KMS-11 (cell line): ENCODE results near the gene RHBDF1.
"Not testable (repeated sequence)": the region's sequence is repeated elsewhere in the genome, so short reads cannot be mapped to it uniquely, and the experiment has no call there.

Source experiments
- H2AFZ ChIP-seq: fragments of 200-600 bp; sonication (generic); 2 replicates; pipeline ENCODE4 v1.6.1; 2016; ENCODE audit warnings: antibody characterized with exemption, mixed run types, low read depth
- H3K27ac ChIP-seq: fragments of 200-600 bp; sonication (generic); 2 replicates; pipeline ENCODE4 v1.6.1; 2016; ENCODE audit warnings: mild to moderate bottlenecking, mixed run types
- H3K27me3 ChIP-seq: fragments of 200-600 bp; sonication (generic); 2 replicates; pipeline ENCODE4 v1.6.1; 2017; ENCODE audit warnings: mild to moderate bottlenecking, low read depth, mixed run types, moderate library complexity; ENCODE audit not compliant: insufficient read depth
- H3K36me3 ChIP-seq: fragments of 200-600 bp; sonication (generic); 2 replicates; pipeline ENCODE4 v1.6.1; 2017; ENCODE audit warnings: mild to moderate bottlenecking, mixed run types; ENCODE audit not compliant: insufficient read depth
- H3K4me1 ChIP-seq: fragments of 200-600 bp; sonication (generic); 2 replicates; pipeline ENCODE4 v1.6.1; 2016; ENCODE audit warnings: mild to moderate bottlenecking, low read depth, mixed run types; ENCODE audit not compliant: poor library complexity, severe bottlenecking
- H3K4me2 ChIP-seq: fragments of 200-600 bp; sonication (generic); 2 replicates; pipeline ENCODE4 v1.7.0; 2016; ENCODE audit warnings: mild to moderate bottlenecking, mixed run types
- H3K4me3 ChIP-seq: fragments of 200-600 bp; sonication (generic); IDR thresholded peaks from 2 replicates; pipeline ENCODE4 v1.6.1; 2017; ENCODE audit warnings: low read depth, low read length, mixed read lengths; ENCODE audit not compliant: insufficient read depth
- H3K79me2 ChIP-seq: fragments of 200-600 bp; sonication (generic); 2 replicates; pipeline ENCODE4 v1.6.1; 2016; ENCODE audit warnings: low read depth, mixed run types; ENCODE audit not compliant: insufficient read depth
- H3K9ac ChIP-seq: fragments of 200-600 bp; sonication (generic); 2 replicates; pipeline ENCODE4 v1.6.1; 2016; ENCODE audit warnings: mild to moderate bottlenecking, mixed run types
- H4K20me1 ChIP-seq: fragments of 200-600 bp; sonication (generic); 2 replicates; pipeline ENCODE4 v1.6.1; 2016; ENCODE audit warnings: mild to moderate bottlenecking, mixed run types; ENCODE audit not compliant: insufficient read depth
- CTCF ChIP-seq: fragments of 200-600 bp; sonication (generic); conservative IDR thresholded peaks from 2 replicates; pipeline ENCODE4 v1.6.1; 2017; ENCODE audit warnings: low read depth, mild to moderate bottlenecking, antibody characterized with exemption, low read length, moderate library complexity, mixed read lengths

Gene RHBDF1

GRCh38 chr16:47234-47633, 25.2 kb downstream of the RHBDF1 start:
- Histone ChIP-seq H2AFZ (no peak overlapping the region), H3K27ac (no peak overlapping the region), H4K20me1 (no peaks in the 10 kb centered on the region), H3K4me1 (peaks cover 13% of the 10 kb centered on the region), H3K4me2 (no peak overlapping the region), H3K79me2 (peaks cover 24% of the 10 kb centered on the region), H3K9ac (no peak overlapping the region), H3K36me3 (peaks cover 10% of the 10 kb centered on the region; the same call in 1 of the 2 replicates), H3K4me3 (no peak overlapping the region), H3K27me3 (no peaks in the 10 kb centered on the region)
- TF ChIP-seq CTCF = no peak

DNA sequence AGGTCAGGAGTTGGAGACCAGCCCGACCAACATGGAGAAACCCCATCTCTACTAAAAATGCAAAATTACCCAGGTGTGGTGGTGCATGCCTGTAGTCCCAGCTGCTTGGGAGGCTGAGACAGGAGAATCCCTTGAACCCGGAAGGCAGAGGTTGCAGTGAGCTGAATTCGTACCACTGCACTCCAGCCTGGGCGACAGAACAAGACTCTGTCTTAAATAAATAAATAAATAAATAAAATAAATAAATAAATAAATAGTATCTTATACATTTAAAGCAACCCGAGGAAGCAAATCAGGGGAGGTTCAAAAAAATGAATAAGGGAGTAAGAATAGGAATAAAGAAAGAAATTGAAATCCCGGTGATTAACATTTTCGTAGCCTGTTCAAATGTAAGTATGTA, 25.9 kb downstream of the RHBDF1 start:
- not testable (repeated sequence) for H2AFZ ChIP-seq, H3K27me3 ChIP-seq, H3K9ac ChIP-seq, H3K4me3 ChIP-seq, H4K20me1 ChIP-seq, H3K27ac ChIP-seq, H3K4me2 ChIP-seq, H3K4me1 ChIP-seq
- Histone ChIP-seq H3K79me2 (peaks cover 16% of the 10 kb centered on the region), H3K36me3 (peaks cover 10% of the 10 kb centered on the region; the same call in 1 of the 2 replicates)

- no peak overlapping the region for H3K4me3 ChIP-seq
- no peaks in the 10 kb centered on the region for H3K27me3 ChIP-seq
- H3K4me1 ChIP-seq = peaks cover 5% of the 10 kb centered on the region
- no peak overlapping the region for H3K9ac ChIP-seq
- no peak overlapping the region for H2AFZ ChIP-seq
- no peak overlapping the region for H3K4me2 ChIP-seq
- peaks cover 6% of the 10 kb centered on the region; the same call in 1 of the 2 replicates for H3K79me2 ChIP-seq
- H3K27ac ChIP-seq = no peak overlapping the region
- H4K20me1 ChIP-seq = no peaks in the 10 kb centered on the region
- 0 out of 2 replicates have a peak, but pooled peaks cover 5% of the 10 kb centered on the region for H3K36me3 ChIP-seq
- no peak for TF ChIP-seq CTCF
Observed at GRCh38 chr16:45454-45853, 27.0 kb downstream of the RHBDF1 start.

GRCh38 chr16:44655-45054, 27.8 kb downstream of the RHBDF1 start:
- H3K27me3 ChIP-seq = no peaks in the 10 kb centered on the region
- H3K4me3 ChIP-seq = no peak overlapping the region
- H3K36me3 ChIP-seq = no peaks in the 10 kb centered on the region
- no peaks in the 10 kb centered on the region for H4K20me1 ChIP-seq
- H3K4me1 ChIP-seq = peaks cover 13% of the 10 kb centered on the region
- no peak overlapping the region for H3K9ac ChIP-seq
- TF ChIP-seq CTCF = no peak
- no peak overlapping the region for H3K27ac ChIP-seq
- H3K79me2 ChIP-seq = no peaks in the 10 kb centered on the region; the same call in 1 of the 2 replicates
- H2AFZ ChIP-seq = no peak overlapping the region
- H3K4me2 ChIP-seq = no peak overlapping the region

- H3K36me3 ChIP-seq = no peaks in the 10 kb centered on the region
- no peak overlapping the region for H3K27ac ChIP-seq
- H3K4me2 ChIP-seq = no peak overlapping the region
- no peak for TF ChIP-seq CTCF
- H3K4me3 ChIP-seq = no peak overlapping the region
- H2AFZ ChIP-seq = no peak overlapping the region
- peaks cover 26% of the 10 kb centered on the region for H3K4me1 ChIP-seq
- H4K20me1 ChIP-seq = no peaks in the 10 kb centered on the region
- H3K79me2 ChIP-seq = no peaks in the 10 kb centered on the region; the same call in 1 of the 2 replicates
- H3K9ac ChIP-seq = no peak overlapping the region
- no peaks in the 10 kb centered on the region for H3K27me3 ChIP-seq
Observed at GRCh38 chr16:43294-43693, 29.1 kb downstream of the RHBDF1 start.
